ENCODE data around the gene LEMD1. TPM values are rescaled to one million over a fixed set of nuclear protein-coding genes. Genes with fewer than 3 reads are reported as not detected.

The LEMD1 gene
- total RNA-seq, 1 experiment from 2014 or later: not detected

DNA sequence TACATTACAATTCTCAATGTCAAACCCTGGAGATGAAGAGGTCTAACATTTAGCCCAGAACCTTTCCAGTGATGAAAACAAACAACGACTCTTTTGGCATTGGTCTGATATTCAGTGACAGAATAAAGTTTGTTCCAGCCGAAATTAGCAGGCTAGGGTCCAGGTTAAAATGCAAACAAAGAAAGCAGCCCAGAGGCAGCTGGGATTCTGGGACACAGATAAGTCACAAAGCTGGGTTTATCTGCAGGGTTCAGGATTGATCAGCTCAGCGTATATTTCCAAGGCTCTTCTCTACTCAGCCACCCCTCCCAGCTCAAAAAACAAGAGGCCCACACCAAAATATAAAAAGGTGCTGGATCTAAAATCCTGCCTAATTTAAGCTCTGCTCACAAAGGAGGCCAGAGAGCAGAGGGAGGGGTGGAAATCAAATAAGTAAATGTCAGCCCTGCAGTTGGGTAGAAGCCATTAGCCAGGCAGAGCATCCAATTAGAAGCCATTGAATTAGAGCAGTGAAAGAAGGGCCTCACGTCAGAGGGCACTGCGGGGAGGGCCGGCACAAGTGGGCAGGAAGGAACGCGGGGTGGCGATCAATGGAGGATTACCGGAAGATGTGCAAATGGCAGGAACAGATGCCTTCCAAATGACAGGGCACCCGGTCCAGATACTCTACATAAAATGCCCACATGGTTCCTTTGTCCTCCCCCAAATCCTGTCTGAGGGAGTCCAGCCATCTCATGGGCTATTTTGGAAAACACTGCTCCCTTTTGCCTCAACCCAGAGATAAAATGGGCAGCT is 61.9 kb downstream of the LEMD1 start:
- intact Hi-C loops (cut with micrococcal nuclease): no loop called here
- Histone ChIP-seq H3K27ac (ENCODE audit: low read length) (no peak overlapping the region), H4K20me1 (ENCODE audit: low read length) (no peaks in the 10 kb centered on the region), H3K79me2 (ENCODE audit: low read length) (no peaks in the 10 kb centered on the region), H3K9me2 (replicated peaks; ENCODE audit: low read length) (no peaks in the 10 kb centered on the region), H3K27me3 (ENCODE audit: low read length) (peaks cover 38% of the 10 kb centered on the region), H3K4me2 (ENCODE audit: low read length) (no peak overlapping the region), H3K9me3 (ENCODE audit: low read length) (no peaks in the 10 kb centered on the region), H3F3A (ENCODE audit: low read length, unreplicated experiment) (no peaks in the 10 kb centered on the region), H3K4me3 (ENCODE audit: low read length) (no peak overlapping the region), H3K36me3 (ENCODE audit: low read depth, low read length) (no peaks in the 10 kb centered on the region), H2AFZ (ENCODE audit: low read length) (no peak overlapping the region), H3K9ac (ENCODE audit: low read length) (no peak overlapping the region), H3K4me1 (ENCODE audit: insufficient read depth, low read length) (peaks cover 7% of the 10 kb centered on the region)
- no peak for ATAC-seq
- DNase-seq: no peak
- no TSS peak for BruUV-seq (replicated peaks)
- POLR2A ChIA-PET (ENCODE audit: unreplicated experiment): interaction anchor here (0.5 kb wide), 1 partner anchor 256 kb away, joined by 4 read pairs; no protein-coding TSS in a partner anchor
- no peak for TF ChIP-seq EZH2 (IDR thresholded peaks at IDR 0.05; ENCODE audit: low read length, unreplicated experiment)
- TF ChIP-seq EZH2phosphoT487 (IDR thresholded peaks at IDR 0.05; ENCODE audit: borderline replicate concordance, low read length): no peak
- TF ChIP-seq, protein P1, sequence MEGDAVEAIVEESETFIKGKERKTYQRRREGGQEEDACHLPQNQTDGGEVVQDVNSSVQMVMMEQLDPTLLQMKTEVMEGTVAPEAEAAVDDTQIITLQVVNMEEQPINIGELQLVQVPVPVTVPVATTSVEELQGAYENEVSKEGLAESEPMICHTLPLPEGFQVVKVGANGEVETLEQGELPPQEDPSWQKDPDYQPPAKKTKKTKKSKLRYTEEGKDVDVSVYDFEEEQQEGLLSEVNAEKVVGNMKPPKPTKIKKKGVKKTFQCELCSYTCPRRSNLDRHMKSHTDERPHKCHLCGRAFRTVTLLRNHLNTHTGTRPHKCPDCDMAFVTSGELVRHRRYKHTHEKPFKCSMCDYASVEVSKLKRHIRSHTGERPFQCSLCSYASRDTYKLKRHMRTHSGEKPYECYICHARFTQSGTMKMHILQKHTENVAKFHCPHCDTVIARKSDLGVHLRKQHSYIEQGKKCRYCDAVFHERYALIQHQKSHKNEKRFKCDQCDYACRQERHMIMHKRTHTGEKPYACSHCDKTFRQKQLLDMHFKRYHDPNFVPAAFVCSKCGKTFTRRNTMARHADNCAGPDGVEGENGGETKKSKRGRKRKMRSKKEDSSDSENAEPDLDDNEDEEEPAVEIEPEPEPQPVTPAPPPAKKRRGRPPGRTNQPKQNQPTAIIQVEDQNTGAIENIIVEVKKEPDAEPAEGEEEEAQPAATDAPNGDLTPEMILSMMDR (conservative IDR thresholded peaks at IDR 0.05; ENCODE audit: low read depth, low read length): no peak
- CTCF ChIA-PET: no interaction called here

DNA sequence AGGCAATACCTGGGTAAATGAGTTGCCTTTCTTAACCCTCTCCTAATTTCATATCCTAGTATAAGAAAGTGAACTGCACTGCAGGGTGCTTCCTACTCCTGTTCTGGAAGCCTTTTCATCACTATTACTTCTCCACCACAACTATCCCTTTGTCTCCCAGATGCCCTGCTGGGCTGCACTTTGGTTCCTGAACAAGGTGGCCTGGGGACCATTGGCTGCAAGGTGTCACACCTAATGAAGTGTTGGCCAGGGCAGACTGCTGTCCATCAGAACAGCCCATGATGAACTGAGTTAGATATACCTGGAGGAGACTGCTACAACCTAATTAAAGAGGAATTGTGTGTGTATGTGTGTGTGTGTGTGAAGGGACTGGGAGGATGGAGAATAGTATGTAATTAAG is 63.3 kb downstream of the LEMD1 start:
- Histone ChIP-seq H3K4me1 (ENCODE audit: insufficient read depth, low read length) (peaks cover 14% of the 10 kb centered on the region), H3K27me3 (ENCODE audit: low read length) (peaks cover 34% of the 10 kb centered on the region), H3K79me2 (ENCODE audit: low read length) (no peaks in the 10 kb centered on the region), H3K4me2 (ENCODE audit: low read length) (no peak overlapping the region), H3K9ac (ENCODE audit: low read length) (no peak overlapping the region), H3K9me3 (ENCODE audit: low read length) (no peaks in the 10 kb centered on the region), H3K36me3 (ENCODE audit: low read depth, low read length) (no peaks in the 10 kb centered on the region), H3F3A (ENCODE audit: low read length, unreplicated experiment) (no peaks in the 10 kb centered on the region), H4K20me1 (ENCODE audit: low read length) (no peaks in the 10 kb centered on the region), H2AFZ (ENCODE audit: low read length) (no peak overlapping the region), H3K4me3 (ENCODE audit: low read length) (no peak overlapping the region), H3K9me2 (replicated peaks; ENCODE audit: low read length) (no peaks in the 10 kb centered on the region), H3K27ac (ENCODE audit: low read length) (no peak overlapping the region)
- no TSS peak for BruUV-seq (replicated peaks)
- POLR2A ChIA-PET (ENCODE audit: unreplicated experiment): no interaction called here
- ATAC-seq (no peak), DNase-seq (no peak)
- intact Hi-C loops (cut with micrococcal nuclease): no loop called here
- TF ChIP-seq, protein P1 (conservative IDR thresholded peaks at IDR 0.05; ENCODE audit: low read depth, low read length): no peak
- TF ChIP-seq EZH2 (IDR thresholded peaks at IDR 0.05; ENCODE audit: low read length, unreplicated experiment): no peak
- no peak for TF ChIP-seq EZH2phosphoT487 (IDR thresholded peaks at IDR 0.05; ENCODE audit: borderline replicate concordance, low read length)
- CTCF ChIA-PET: no interaction called here

DNA sequence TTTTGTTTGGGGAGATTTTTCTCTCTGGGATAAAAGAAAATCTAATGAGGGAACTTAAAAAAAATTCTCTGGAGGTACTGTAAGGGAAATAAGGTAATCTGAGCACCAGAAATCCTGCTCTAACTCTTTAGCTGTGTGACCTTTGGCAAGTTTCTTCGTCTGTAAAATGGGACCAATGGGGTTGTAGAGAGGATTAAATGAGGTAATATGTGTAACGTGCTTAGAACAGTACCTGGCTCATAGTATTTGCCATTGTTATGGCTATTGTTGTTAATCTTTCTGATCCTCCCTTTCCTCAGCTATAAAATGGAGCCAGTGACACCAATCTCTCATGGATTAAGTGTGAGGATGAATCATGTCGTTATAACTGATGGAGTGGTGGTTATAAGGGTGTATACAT is 64.3 kb downstream of the LEMD1 start:
- ChIA-PET POLR2A (ENCODE audit: unreplicated experiment) (no interaction called here), CTCF (no interaction called here)
- no peak for ATAC-seq
- Histone ChIP-seq H3K36me3 (ENCODE audit: low read depth, low read length) (no peaks in the 10 kb centered on the region), H3K79me2 (ENCODE audit: low read length) (no peaks in the 10 kb centered on the region), H3K9ac (ENCODE audit: low read length) (no peak overlapping the region), H3K4me2 (ENCODE audit: low read length) (no peak overlapping the region), H3K9me2 (replicated peaks; ENCODE audit: low read length) (no peaks in the 10 kb centered on the region), H4K20me1 (ENCODE audit: low read length) (no peaks in the 10 kb centered on the region), H3K4me3 (ENCODE audit: low read length) (no peak overlapping the region), H3K27ac (ENCODE audit: low read length) (no peak overlapping the region), H3K4me1 (ENCODE audit: insufficient read depth, low read length) (peaks cover 17% of the 10 kb centered on the region), H2AFZ (ENCODE audit: low read length) (no peak overlapping the region), H3K9me3 (ENCODE audit: low read length) (no peaks in the 10 kb centered on the region), H3F3A (ENCODE audit: low read length, unreplicated experiment) (no peaks in the 10 kb centered on the region), H3K27me3 (ENCODE audit: low read length) (peaks cover 33% of the 10 kb centered on the region)
- no TSS peak for BruUV-seq (replicated peaks)
- no peak for TF ChIP-seq EZH2 (IDR thresholded peaks at IDR 0.05; ENCODE audit: low read length, unreplicated experiment)
- no peak for TF ChIP-seq EZH2phosphoT487 (IDR thresholded peaks at IDR 0.05; ENCODE audit: borderline replicate concordance, low read length)
- TF ChIP-seq, protein P1 (conservative IDR thresholded peaks at IDR 0.05; ENCODE audit: low read depth, low read length): no peak
- intact Hi-C loops (cut with micrococcal nuclease): no loop called here
- DNase-seq: no peak

All from PC-3 (cell line).